HepG2 (cell line): ENCODE results near the gene SLC2A8. TPM values are rescaled to one million over a fixed set of nuclear protein-coding genes. Genes with fewer than 3 reads are reported as not detected.

Experiments used
- ATM ChIP-seq: fragments of 450-650 bp; IDR thresholded peaks from 2 replicates; pipeline ENCODE4 v1.7.1; 2017; ENCODE audit warnings: mild to moderate bottlenecking, borderline replicate concordance
- BRD4 ChIP-seq: sonication (generic); formaldehyde crosslinking; IDR thresholded peaks from 2 replicates; pipeline ENCODE4 v1.4.0; 2020; ENCODE audit warnings: missing genetic modification reagents
- CHD2 ChIP-seq: IDR thresholded peaks from 2 replicates; pipeline ENCODE4 v1.6.1; 2011; ENCODE audit warnings: low read depth, low read length, improper control_type of control experiment
- CHD4 ChIP-seq: fragments of 200-600 bp; sonication (generic); IDR thresholded peaks from 2 replicates; pipeline ENCODE4 v1.7.0; 2017; ENCODE audit warnings: mild to moderate bottlenecking, low read length, borderline replicate concordance
- IRF9 ChIP-seq: sonication (generic); formaldehyde crosslinking; IDR thresholded peaks from 2 replicates; pipeline ENCODE4 v1.8.0; 2022; ENCODE audit warnings: missing genetic modification reagents, mild to moderate bottlenecking, borderline replicate concordance
- KDM5B ChIP-seq: sonication (generic); formaldehyde crosslinking; IDR thresholded peaks from 2 replicates; pipeline ENCODE4 v1.4.0; 2020; ENCODE audit warnings: missing genetic modification reagents, mild to moderate bottlenecking, borderline replicate concordance
- PAXIP1 ChIP-seq: sonication (generic); formaldehyde crosslinking; conservative IDR thresholded peaks from 2 replicates; pipeline ENCODE4 v1.4.0; 2020; ENCODE audit warnings: mild to moderate bottlenecking, missing genetic modification reagents, moderate library complexity
- PITX1 ChIP-seq: sonication (generic); formaldehyde crosslinking; IDR thresholded peaks from 2 replicates; pipeline ENCODE4 v1.5.1; 2020; ENCODE audit warnings: mild to moderate bottlenecking, missing genetic modification reagents
- ZEB1 ChIP-seq: IDR thresholded peaks from 2 replicates; pipeline ENCODE4 v1.6.1; 2012; ENCODE audit warnings: mild to moderate bottlenecking, low read depth, inconsistent platforms; ENCODE audit not compliant: insufficient replicate concordance
- ZNF101 ChIP-seq: sonication (generic); formaldehyde crosslinking; IDR thresholded peaks from 2 replicates; pipeline ENCODE4 v1.4.0; 2020; ENCODE audit warnings: mild to moderate bottlenecking, low read depth, missing genetic modification reagents, borderline replicate concordance
- ZNF17 ChIP-seq: sonication (generic); formaldehyde crosslinking; IDR thresholded peaks from 2 replicates; pipeline ENCODE4 v1.5.0; 2020; ENCODE audit warnings: mild to moderate bottlenecking, missing genetic modification reagents
- ZNF30 ChIP-seq: sonication (generic); formaldehyde crosslinking; IDR thresholded peaks from 2 replicates; pipeline ENCODE4 v1.5.0; 2020; ENCODE audit warnings: mild to moderate bottlenecking, missing genetic modification reagents
- ZNF318 ChIP-seq: sonication (generic); formaldehyde crosslinking; IDR thresholded peaks from 2 replicates; pipeline ENCODE4 v1.4.0; 2020; ENCODE audit warnings: mild to moderate bottlenecking, missing genetic modification reagents
- ZNF460 ChIP-seq: sonication (generic); formaldehyde crosslinking; IDR thresholded peaks from 2 replicates; pipeline ENCODE4 v1.5.1; 2020; ENCODE audit warnings: missing genetic modification reagents, mild to moderate bottlenecking, borderline replicate concordance
- ZSCAN12 ChIP-seq: sonication (generic); formaldehyde crosslinking; IDR thresholded peaks from 2 replicates; pipeline ENCODE4 v1.9.0; 2021; ENCODE audit warnings: mild to moderate bottlenecking, missing genetic modification reagents
- polyA plus RNA-seq, 8 experiments: library from polyadenylated mRNA; depleted of rRNA in 3 of 8; stranded (reverse) in 7 of 8; unstranded in 1 of 8; fragments of >200 nt; fragmentation: Illumina TruSeq in 4 of 8; extraction: Trizol in 4 of 8; gene quantifications; 2 replicates each; pipeline versions ENCODE4 v1.2.1 to v1.2.3, GENCODE V29; 2011 to 2016; ENCODE audit warnings: low read depth in 4 of 8, missing spikeins in 1 of 8, mixed read lengths in 1 of 8; ENCODE audit not compliant: insufficient read depth in 1 of 8
- total RNA-seq, 5 experiments: library from RNA; depleted of rRNA; stranded (reverse); fragments of >200 nt; fragmentation: Illumina TruSeq; extraction: Trizol; gene quantifications; 2 replicates each; pipeline ENCODE4 v1.2.3, GENCODE V29; 2016; ENCODE audit warnings: low read depth in 1 of 5

SLC2A8 gene
- total and polyA plus RNA-seq, 2 of the 13 experiments (the other 11 are each of a cell fraction or from before 2014, with no cell fraction given), result 22.6 to 48.6 TPM

GRCh38 chr9:127423934-127424675, 27.1 kb downstream of the SLC2A8 start, which contains the start of gene ZNF79 (continued):
- no peak for TF ChIP-seq ZNF101 (CRISPR knock-in tag)
- no peak for TF ChIP-seq KDM5B (CRISPR knock-in tag)
- no peak for TF ChIP-seq ZNF17 (CRISPR knock-in tag)
- TF ChIP-seq CHD2, result peak; percentile 84
- no peak for TF ChIP-seq ZNF30 (CRISPR knock-in tag)
- TF ChIP-seq PAXIP1, result no peak; the same call in 1 of the 2 replicates
- TF ChIP-seq ZNF460 (CRISPR knock-in tag), result no peak
- no peak for TF ChIP-seq IRF9 (CRISPR knock-in tag)
- TF ChIP-seq ZSCAN12 (CRISPR knock-in tag), result 0 out of 2 replicates have a peak, but pooled peaks have one; percentile 30
- no peak for TF ChIP-seq ZEB1
- no peak for TF ChIP-seq BRD4 (CRISPR knock-in tag)
- TF ChIP-seq ZNF318, result no peak
- no peak; the same call in 1 of the 2 replicates for TF ChIP-seq PITX1 (CRISPR knock-in tag)
- TF ChIP-seq ATM, result no peak
- TF ChIP-seq CHD4, result no peak
